Measurements from ENCODE around the gene LARP4B. TPM values are rescaled to one million over a fixed set of nuclear protein-coding genes. Genes with fewer than 3 reads are reported as not detected.
A peak's percentile ranks its signal among the peaks of the same experiment; 100 is the strongest.
"Not testable (repeated sequence)": the region's sequence is repeated elsewhere in the genome, so short reads cannot be mapped to it uniquely, and the experiment has no call there.

LARP4B gene
- total and polyA plus RNA-seq, 4 donors = 5.5 to 20.4 (median 12.1) TPM

DNA sequence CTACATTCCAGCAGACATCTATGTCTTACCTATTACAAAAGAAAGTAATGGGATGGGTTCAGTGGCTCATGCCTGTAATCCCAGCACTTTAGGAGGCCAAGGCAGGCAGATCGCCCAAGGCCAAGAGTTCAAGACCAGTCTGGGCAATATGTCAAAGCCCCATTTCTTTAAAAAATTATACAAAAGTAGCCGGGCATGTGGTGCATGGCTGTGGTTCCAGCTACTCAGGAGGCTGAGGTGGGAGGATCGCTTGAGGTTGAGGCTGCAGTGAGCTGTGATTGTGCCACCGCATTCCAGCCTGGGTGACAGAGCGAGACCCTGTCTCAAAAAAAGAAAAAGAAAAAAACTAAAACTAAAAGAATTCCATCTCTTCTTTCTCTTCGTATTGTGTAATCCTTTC, 2.7 kb upstream of the LARP4B start:
- H3K9me3 ChIP-seq (ENCODE audit: control insufficient read depth in 4 of 4, low read length in 3 of 4); H3K9ac ChIP-seq (ENCODE audit: low read depth in 1 of 2, low read length in 2 of 2); H3K4me3 ChIP-seq (ENCODE audit: low read depth in 1 of 3, low read length in 3 of 3); H3K27ac ChIP-seq (ENCODE audit: low read depth in 1 of 2, low read length in 2 of 2); H3K36me3 ChIP-seq (ENCODE audit: control insufficient read depth in 4 of 4, insufficient read depth in 3 of 4, low read depth in 1 of 4, low read length in 3 of 4); DNase-seq (ENCODE audit: low spot score); H3K27me3 ChIP-seq (ENCODE audit: control insufficient read depth in 4 of 4, insufficient read depth in 4 of 4, low read length in 3 of 4): not testable (repeated sequence)
- H3K4me1 ChIP-seq (ENCODE audit: control insufficient read depth in 4 of 4, insufficient read depth in 4 of 4, low read length in 3 of 4) = peaks cover 3 to 12% (median 11%) of the 10 kb centered on the region in 4 donors
- WGBS = 85% methylated on average over 6 of the region's 6 CpGs

DNA sequence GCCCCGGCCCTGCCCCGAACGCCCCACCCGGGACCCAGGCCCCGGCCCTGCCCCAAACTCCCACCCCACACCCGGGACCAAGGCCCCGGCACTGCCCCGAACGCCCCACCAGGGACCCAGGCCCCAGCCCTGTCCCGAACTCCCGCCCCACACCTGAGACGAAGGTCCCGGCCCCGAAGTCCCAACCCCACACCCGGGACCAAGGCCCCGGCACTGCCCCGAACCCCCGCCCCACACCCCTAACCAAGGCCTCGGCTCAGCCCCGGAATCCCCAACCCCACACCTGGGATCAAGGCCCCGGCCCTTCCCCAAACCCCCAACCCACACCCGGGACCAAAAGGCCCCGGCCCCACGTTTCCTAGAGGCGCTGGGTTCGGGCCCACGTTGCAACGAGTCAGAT, 1.1 kb upstream of the LARP4B start:
- 93% methylated on average over 28 of the region's 28 CpGs for WGBS
- no peak overlapping the region for H3K9ac ChIP-seq (ENCODE audit: low read depth in 1 of 2, low read length in 2 of 2)

More for the DNA sequence above, 1.1 kb upstream of the LARP4B start:
- no peak overlapping the region for H3K27ac ChIP-seq (ENCODE audit: low read depth in 1 of 2, low read length in 2 of 2)
- TF ChIP-seq FOXA1 (IDR thresholded peaks at IDR 0.05) (no peak), RAD21 (IDR thresholded peaks at IDR 0.05) (no peak), EGR1 (IDR thresholded peaks at IDR 0.05; ENCODE audit: low read depth in 2 of 2) (no peak), SP1 (IDR thresholded peaks at IDR 0.05) (no peak), NR2F2 (IDR thresholded peaks at IDR 0.05) (no peak), TAF1 (conservative IDR thresholded peaks at IDR 0.05) (no peak), GABPA (IDR thresholded peaks at IDR 0.05 in 1 of 2, conservative IDR thresholded peaks at IDR 0.05 in 1 of 2) (no peak), JUND (IDR thresholded peaks at IDR 0.05) (no peak)
- TF ChIP-seq, protein P1, sequence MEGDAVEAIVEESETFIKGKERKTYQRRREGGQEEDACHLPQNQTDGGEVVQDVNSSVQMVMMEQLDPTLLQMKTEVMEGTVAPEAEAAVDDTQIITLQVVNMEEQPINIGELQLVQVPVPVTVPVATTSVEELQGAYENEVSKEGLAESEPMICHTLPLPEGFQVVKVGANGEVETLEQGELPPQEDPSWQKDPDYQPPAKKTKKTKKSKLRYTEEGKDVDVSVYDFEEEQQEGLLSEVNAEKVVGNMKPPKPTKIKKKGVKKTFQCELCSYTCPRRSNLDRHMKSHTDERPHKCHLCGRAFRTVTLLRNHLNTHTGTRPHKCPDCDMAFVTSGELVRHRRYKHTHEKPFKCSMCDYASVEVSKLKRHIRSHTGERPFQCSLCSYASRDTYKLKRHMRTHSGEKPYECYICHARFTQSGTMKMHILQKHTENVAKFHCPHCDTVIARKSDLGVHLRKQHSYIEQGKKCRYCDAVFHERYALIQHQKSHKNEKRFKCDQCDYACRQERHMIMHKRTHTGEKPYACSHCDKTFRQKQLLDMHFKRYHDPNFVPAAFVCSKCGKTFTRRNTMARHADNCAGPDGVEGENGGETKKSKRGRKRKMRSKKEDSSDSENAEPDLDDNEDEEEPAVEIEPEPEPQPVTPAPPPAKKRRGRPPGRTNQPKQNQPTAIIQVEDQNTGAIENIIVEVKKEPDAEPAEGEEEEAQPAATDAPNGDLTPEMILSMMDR (IDR thresholded peaks at IDR 0.05; ENCODE audit: low read depth, low read length, missing input control) = no peak
- TF ChIP-seq, protein P2, sequence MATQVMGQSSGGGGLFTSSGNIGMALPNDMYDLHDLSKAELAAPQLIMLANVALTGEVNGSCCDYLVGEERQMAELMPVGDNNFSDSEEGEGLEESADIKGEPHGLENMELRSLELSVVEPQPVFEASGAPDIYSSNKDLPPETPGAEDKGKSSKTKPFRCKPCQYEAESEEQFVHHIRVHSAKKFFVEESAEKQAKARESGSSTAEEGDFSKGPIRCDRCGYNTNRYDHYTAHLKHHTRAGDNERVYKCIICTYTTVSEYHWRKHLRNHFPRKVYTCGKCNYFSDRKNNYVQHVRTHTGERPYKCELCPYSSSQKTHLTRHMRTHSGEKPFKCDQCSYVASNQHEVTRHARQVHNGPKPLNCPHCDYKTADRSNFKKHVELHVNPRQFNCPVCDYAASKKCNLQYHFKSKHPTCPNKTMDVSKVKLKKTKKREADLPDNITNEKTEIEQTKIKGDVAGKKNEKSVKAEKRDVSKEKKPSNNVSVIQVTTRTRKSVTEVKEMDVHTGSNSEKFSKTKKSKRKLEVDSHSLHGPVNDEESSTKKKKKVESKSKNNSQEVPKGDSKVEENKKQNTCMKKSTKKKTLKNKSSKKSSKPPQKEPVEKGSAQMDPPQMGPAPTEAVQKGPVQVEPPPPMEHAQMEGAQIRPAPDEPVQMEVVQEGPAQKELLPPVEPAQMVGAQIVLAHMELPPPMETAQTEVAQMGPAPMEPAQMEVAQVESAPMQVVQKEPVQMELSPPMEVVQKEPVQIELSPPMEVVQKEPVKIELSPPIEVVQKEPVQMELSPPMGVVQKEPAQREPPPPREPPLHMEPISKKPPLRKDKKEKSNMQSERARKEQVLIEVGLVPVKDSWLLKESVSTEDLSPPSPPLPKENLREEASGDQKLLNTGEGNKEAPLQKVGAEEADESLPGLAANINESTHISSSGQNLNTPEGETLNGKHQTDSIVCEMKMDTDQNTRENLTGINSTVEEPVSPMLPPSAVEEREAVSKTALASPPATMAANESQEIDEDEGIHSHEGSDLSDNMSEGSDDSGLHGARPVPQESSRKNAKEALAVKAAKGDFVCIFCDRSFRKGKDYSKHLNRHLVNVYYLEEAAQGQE (IDR thresholded peaks at IDR 0.05) = no peak
- TF ChIP-seq, protein P3, sequence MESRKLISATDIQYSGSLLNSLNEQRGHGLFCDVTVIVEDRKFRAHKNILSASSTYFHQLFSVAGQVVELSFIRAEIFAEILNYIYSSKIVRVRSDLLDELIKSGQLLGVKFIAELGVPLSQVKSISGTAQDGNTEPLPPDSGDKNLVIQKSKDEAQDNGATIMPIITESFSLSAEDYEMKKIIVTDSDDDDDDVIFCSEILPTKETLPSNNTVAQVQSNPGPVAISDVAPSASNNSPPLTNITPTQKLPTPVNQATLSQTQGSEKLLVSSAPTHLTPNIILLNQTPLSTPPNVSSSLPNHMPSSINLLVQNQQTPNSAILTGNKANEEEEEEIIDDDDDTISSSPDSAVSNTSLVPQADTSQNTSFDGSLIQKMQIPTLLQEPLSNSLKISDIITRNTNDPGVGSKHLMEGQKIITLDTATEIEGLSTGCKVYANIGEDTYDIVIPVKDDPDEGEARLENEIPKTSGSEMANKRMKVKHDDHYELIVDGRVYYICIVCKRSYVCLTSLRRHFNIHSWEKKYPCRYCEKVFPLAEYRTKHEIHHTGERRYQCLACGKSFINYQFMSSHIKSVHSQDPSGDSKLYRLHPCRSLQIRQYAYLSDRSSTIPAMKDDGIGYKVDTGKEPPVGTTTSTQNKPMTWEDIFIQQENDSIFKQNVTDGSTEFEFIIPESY (IDR thresholded peaks at IDR 0.05) = no peak
- TF ChIP-seq, protein P4, sequence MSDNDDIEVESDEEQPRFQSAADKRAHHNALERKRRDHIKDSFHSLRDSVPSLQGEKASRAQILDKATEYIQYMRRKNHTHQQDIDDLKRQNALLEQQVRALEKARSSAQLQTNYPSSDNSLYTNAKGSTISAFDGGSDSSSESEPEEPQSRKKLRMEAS (IDR thresholded peaks at IDR 0.05) = no peak
- no peak for DNase-seq (ENCODE audit: low spot score)
- H3K36me3 ChIP-seq (ENCODE audit: control insufficient read depth in 4 of 4, insufficient read depth in 3 of 4, low read depth in 1 of 4, low read length in 3 of 4) = peaks cover 0 to 2% (median 0%) of the 10 kb centered on the region in 4 donors
- H3K27me3 ChIP-seq (ENCODE audit: control insufficient read depth in 4 of 4, insufficient read depth in 4 of 4, low read length in 3 of 4) = no peaks in the 10 kb centered on the region
- no peaks in the 10 kb centered on the region for H3K9me3 ChIP-seq (ENCODE audit: control insufficient read depth in 4 of 4, low read length in 3 of 4)
- H3K4me1 ChIP-seq (ENCODE audit: control insufficient read depth in 4 of 4, insufficient read depth in 4 of 4, low read length in 3 of 4) = peaks cover 4 to 19% (median 13%) of the 10 kb centered on the region in 4 donors
- H3K4me3 ChIP-seq (ENCODE audit: low read depth in 1 of 3, low read length in 3 of 3) = peak overlapping the region in 1 of 3 donors; percentile 82
